ENCODE data around the gene MSRB1. TPM values are rescaled to one million over a fixed set of nuclear protein-coding genes. Genes with fewer than 3 reads are reported as not detected.
A peak's percentile ranks its signal among the peaks of the same experiment; 100 is the strongest.

The MSRB1 gene
- total RNA-seq, 1 donor from 2014 or later = 23.7 TPM

DNA sequence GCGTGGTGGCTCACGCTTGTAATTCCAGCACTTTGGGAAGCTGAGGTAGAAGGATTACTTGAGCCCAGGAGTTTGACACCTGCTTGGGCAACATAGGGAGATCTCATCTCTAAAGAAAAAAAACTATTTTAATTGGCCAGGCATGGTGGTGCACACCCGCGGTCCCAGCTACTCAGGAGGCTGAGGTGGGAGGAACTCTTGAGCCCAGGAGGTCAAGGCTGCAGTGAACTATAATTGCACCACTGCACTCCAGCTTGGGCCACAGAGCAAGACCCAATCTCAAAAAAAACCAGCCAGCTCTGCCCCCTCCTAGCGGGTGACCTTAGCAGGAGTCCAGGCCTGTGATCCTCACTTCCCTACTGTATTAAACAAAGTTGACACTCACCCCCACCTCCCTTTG is 18.9 kb downstream of the MSRB1 start:
- H3K4me1 Mint-ChIP-seq (ENCODE audit: low read depth, unreplicated experiment) = peaks cover 2% of the 10 kb centered on the region
- no peaks in the 10 kb centered on the region for H3K36me3 ChIP-seq (ENCODE audit: insufficient read depth, low read length)
- peaks cover 2% of the 10 kb centered on the region for H3K4me1 ChIP-seq (ENCODE audit: insufficient read depth, low read length)
- H3K79me2 ChIP-seq (ENCODE audit: insufficient read depth, low read length) = no peaks in the 10 kb centered on the region
- no peaks in the 10 kb centered on the region for H3K9me3 Mint-ChIP-seq (ENCODE audit: unreplicated experiment)
- peaks cover 36% of the 10 kb centered on the region for H3K27me3 Mint-ChIP-seq (ENCODE audit: low read depth, unreplicated experiment)
- no peaks in the 10 kb centered on the region for H4K20me1 ChIP-seq (ENCODE audit: insufficient read depth, low read length)
- no peak overlapping the region for H3K4me3 ChIP-seq (ENCODE audit: insufficient read depth, low read depth, low read length)
- H3K4me2 ChIP-seq (ENCODE audit: low read length) = no peak overlapping the region
- H3K4me3 Mint-ChIP-seq (ENCODE audit: unreplicated experiment) = no peak overlapping the region
- H3K27ac Mint-ChIP-seq (ENCODE audit: unreplicated experiment) = no peak overlapping the region
- DNase-seq (ENCODE audit: low read depth) = no peak
- TF ChIP-seq, protein P1, sequence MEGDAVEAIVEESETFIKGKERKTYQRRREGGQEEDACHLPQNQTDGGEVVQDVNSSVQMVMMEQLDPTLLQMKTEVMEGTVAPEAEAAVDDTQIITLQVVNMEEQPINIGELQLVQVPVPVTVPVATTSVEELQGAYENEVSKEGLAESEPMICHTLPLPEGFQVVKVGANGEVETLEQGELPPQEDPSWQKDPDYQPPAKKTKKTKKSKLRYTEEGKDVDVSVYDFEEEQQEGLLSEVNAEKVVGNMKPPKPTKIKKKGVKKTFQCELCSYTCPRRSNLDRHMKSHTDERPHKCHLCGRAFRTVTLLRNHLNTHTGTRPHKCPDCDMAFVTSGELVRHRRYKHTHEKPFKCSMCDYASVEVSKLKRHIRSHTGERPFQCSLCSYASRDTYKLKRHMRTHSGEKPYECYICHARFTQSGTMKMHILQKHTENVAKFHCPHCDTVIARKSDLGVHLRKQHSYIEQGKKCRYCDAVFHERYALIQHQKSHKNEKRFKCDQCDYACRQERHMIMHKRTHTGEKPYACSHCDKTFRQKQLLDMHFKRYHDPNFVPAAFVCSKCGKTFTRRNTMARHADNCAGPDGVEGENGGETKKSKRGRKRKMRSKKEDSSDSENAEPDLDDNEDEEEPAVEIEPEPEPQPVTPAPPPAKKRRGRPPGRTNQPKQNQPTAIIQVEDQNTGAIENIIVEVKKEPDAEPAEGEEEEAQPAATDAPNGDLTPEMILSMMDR (IDR thresholded peaks at IDR 0.05; ENCODE audit: insufficient read depth, low read depth, low read length) = no peak
- no peak for TF ChIP-seq EZH2 (IDR thresholded peaks at IDR 0.05; ENCODE audit: insufficient read depth, low read length)
- FAIRE-seq = no peak
- no peak overlapping the region for H3K27ac ChIP-seq (ENCODE audit: low read depth, low read length)
- no peak overlapping the region for H2AFZ ChIP-seq (ENCODE audit: low read depth, low read length)
- peaks cover 38% of the 10 kb centered on the region for H3K27me3 ChIP-seq (ENCODE audit: insufficient read depth, low read length)
- no peaks in the 10 kb centered on the region for H3K36me3 Mint-ChIP-seq (ENCODE audit: low read depth, unreplicated experiment)
- no peak overlapping the region for H3K9ac ChIP-seq (ENCODE audit: low read length)
- no peaks in the 10 kb centered on the region for H3K9me3 ChIP-seq (ENCODE audit: insufficient read depth, low read depth, low read length)

DNA sequence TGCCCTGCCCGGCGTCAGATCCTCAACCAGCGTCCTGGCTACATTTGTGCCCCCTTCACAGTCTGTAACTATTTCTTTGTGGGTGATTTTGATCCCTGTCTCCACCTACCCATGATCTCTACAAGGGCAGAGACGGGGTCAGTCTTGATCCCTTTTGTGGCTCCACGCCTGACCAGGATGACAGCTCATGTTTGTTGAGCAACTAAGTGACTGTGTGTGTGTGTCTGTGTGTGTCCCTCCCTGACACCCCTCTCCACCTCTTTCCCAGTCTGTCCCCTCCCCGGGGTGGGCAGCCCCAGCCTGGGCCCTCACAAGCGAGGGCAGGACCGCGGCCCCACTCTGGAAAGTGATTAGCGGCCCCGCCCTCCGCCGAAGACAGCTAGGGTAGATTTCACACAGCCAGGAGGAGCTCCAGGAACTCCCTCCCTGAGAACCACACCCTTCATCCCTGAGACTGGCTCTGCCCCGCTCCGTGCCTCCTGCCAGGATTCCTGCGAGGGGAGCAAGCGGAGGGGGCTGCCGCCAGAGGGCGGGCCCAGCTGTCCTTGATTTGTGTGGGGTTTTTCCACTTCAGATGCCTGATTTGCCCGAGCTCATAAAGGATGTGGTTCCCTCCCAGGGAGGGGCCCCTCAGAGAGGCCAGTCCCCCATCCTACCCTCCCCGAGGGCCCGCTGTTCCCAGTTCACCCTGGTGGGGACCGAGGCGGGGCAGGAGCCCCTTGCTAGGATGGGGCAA is 19.5 kb downstream of the MSRB1 start:
- no peak overlapping the region for H3K4me3 ChIP-seq (ENCODE audit: insufficient read depth, low read depth, low read length)
- no peak overlapping the region for H3K27ac ChIP-seq (ENCODE audit: low read depth, low read length)
- H3K4me1 ChIP-seq (ENCODE audit: insufficient read depth, low read length) = no peaks in the 10 kb centered on the region
- Mint-ChIP-seq H3K27ac (ENCODE audit: unreplicated experiment) (no peak overlapping the region), H3K36me3 (ENCODE audit: low read depth, unreplicated experiment) (no peaks in the 10 kb centered on the region), H3K27me3 (ENCODE audit: low read depth, unreplicated experiment) (peaks cover 41% of the 10 kb centered on the region), H3K4me1 (ENCODE audit: low read depth, unreplicated experiment) (peaks cover 2% of the 10 kb centered on the region), H3K9me3 (ENCODE audit: unreplicated experiment) (no peaks in the 10 kb centered on the region), H3K4me3 (ENCODE audit: unreplicated experiment) (no peak overlapping the region)
- TF ChIP-seq EZH2 (IDR thresholded peaks at IDR 0.05; ENCODE audit: insufficient read depth, low read length) = peak; percentile 41
- TF ChIP-seq, protein P1 (IDR thresholded peaks at IDR 0.05; ENCODE audit: insufficient read depth, low read depth, low read length) = peak; percentile 18
- no peak overlapping the region for H3K4me2 ChIP-seq (ENCODE audit: low read length)
- no peak overlapping the region for H3K9ac ChIP-seq (ENCODE audit: low read length)
- no peaks in the 10 kb centered on the region for H3K9me3 ChIP-seq (ENCODE audit: insufficient read depth, low read depth, low read length)
- H3K79me2 ChIP-seq (ENCODE audit: insufficient read depth, low read length) = no peaks in the 10 kb centered on the region
- FAIRE-seq = no peak
- H4K20me1 ChIP-seq (ENCODE audit: insufficient read depth, low read length) = no peaks in the 10 kb centered on the region
- DNase-seq (ENCODE audit: low read depth) = no peak
- no peaks in the 10 kb centered on the region for H3K36me3 ChIP-seq (ENCODE audit: insufficient read depth, low read length)
- no peak overlapping the region for H2AFZ ChIP-seq (ENCODE audit: low read depth, low read length)
- peaks cover 45% of the 10 kb centered on the region for H3K27me3 ChIP-seq (ENCODE audit: insufficient read depth, low read length)

DNA sequence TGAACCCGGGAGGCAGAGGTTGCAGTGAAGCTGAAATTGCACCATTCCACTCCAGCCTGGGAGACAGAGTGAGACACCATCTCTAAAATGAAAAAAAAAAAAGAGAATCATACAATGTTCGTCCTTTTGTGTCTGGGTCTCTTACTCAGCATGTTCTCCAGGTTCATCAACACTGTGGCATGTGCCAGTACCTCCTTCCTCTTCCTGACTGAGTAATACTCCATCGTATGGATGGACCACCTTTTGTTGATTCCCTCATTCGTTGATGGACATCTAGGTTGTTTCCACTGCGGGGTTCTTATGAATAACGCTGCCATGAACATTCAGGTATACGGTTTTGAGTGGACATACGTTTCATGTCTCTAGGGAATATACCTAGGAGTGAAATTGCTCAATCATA is 20.6 kb downstream of the MSRB1 start:
- DNase-seq (ENCODE audit: low read depth) (no peak), FAIRE-seq (no peak)
- Histone ChIP-seq H3K36me3 (ENCODE audit: insufficient read depth, low read length) (no peaks in the 10 kb centered on the region), H3K9me3 (ENCODE audit: insufficient read depth, low read depth, low read length) (no peaks in the 10 kb centered on the region), H3K79me2 (ENCODE audit: insufficient read depth, low read length) (no peaks in the 10 kb centered on the region), H2AFZ (ENCODE audit: low read depth, low read length) (no peak overlapping the region), H3K4me3 (ENCODE audit: insufficient read depth, low read depth, low read length) (no peak overlapping the region), H3K4me1 (ENCODE audit: insufficient read depth, low read length) (no peaks in the 10 kb centered on the region), H4K20me1 (ENCODE audit: insufficient read depth, low read length) (no peaks in the 10 kb centered on the region), H3K27me3 (ENCODE audit: insufficient read depth, low read length) (peaks cover 49% of the 10 kb centered on the region), H3K9ac (ENCODE audit: low read length) (no peak overlapping the region), H3K27ac (ENCODE audit: low read depth, low read length) (no peak overlapping the region), H3K4me2 (ENCODE audit: low read length) (no peak overlapping the region)
- peaks cover 2% of the 10 kb centered on the region for H3K4me1 Mint-ChIP-seq (ENCODE audit: low read depth, unreplicated experiment)
- no peak overlapping the region for H3K27ac Mint-ChIP-seq (ENCODE audit: unreplicated experiment)
- H3K36me3 Mint-ChIP-seq (ENCODE audit: low read depth, unreplicated experiment) = no peaks in the 10 kb centered on the region
- H3K9me3 Mint-ChIP-seq (ENCODE audit: unreplicated experiment) = no peaks in the 10 kb centered on the region
- peaks cover 41% of the 10 kb centered on the region for H3K27me3 Mint-ChIP-seq (ENCODE audit: low read depth, unreplicated experiment)
- TF ChIP-seq, protein P1 (IDR thresholded peaks at IDR 0.05; ENCODE audit: insufficient read depth, low read depth, low read length) = no peak
- no peak for TF ChIP-seq EZH2 (IDR thresholded peaks at IDR 0.05; ENCODE audit: insufficient read depth, low read length)
- H3K4me3 Mint-ChIP-seq (ENCODE audit: unreplicated experiment) = no peak overlapping the region

Data from astrocyte (in vitro differentiated cells and primary cell).